DOHH2 (cell line): ENCODE data around the gene DPP6.

ENCODE experiments used
- H3F3A ChIP-seq: fragments of 200-600 bp; sonication (generic), shearing (Covaris generic); 2 replicates; pipeline ENCODE4 v1.6.0; 2016; ENCODE audit warnings: antibody characterized with exemption, mild to moderate bottlenecking; ENCODE audit not compliant: control insufficient read depth, insufficient read depth
- H3K27ac ChIP-seq: fragments of 200-600 bp; sonication (generic); 2 replicates; pipeline ENCODE4 v1.5.1; 2014; ENCODE audit warnings: low read depth, mild to moderate bottlenecking, low read length, moderate library complexity
- H3K27me3 ChIP-seq: fragments of 200-600 bp; sonication (generic); 2 replicates; pipeline ENCODE4 v1.6.1; 2014; ENCODE audit warnings: mild to moderate bottlenecking, low read length, mixed read lengths; ENCODE audit not compliant: control insufficient read depth
- H3K36me3 ChIP-seq: fragments of 200-600 bp; sonication (generic); 2 replicates; pipeline ENCODE4 v1.6.1; 2014; ENCODE audit warnings: mild to moderate bottlenecking, low read length, moderate library complexity, mixed read lengths; ENCODE audit not compliant: control insufficient read depth
- H3K4me1 ChIP-seq: fragments of 200-600 bp; sonication (generic); 2 replicates; pipeline ENCODE4 v1.6.1; 2014; ENCODE audit warnings: mild to moderate bottlenecking, low read length, mixed read lengths; ENCODE audit not compliant: control insufficient read depth
- H3K4me2 ChIP-seq: fragments of 200-600 bp; sonication (generic); 2 replicates; pipeline ENCODE4 v1.6.0; 2014; ENCODE audit warnings: mild to moderate bottlenecking, low read length, moderate library complexity
- H3K4me3 ChIP-seq: fragments of 200-600 bp; sonication (generic); 2 replicates; pipeline ENCODE4 v1.5.1; 2014; ENCODE audit warnings: mild to moderate bottlenecking, low read length, mixed read lengths
- H3K79me2 ChIP-seq: fragments of 200-600 bp; sonication (generic); 2 replicates; pipeline ENCODE4 v1.6.1; 2014; ENCODE audit warnings: mild to moderate bottlenecking, low read length, mixed read lengths; ENCODE audit not compliant: control insufficient read depth
- H3K9me2 ChIP-seq: fragments of 200-600 bp; sonication (generic); replicated peaks from 2 replicates; pipeline ENCODE4 v1.6.1; 2014; ENCODE audit warnings: mild to moderate bottlenecking, low read length, mixed read lengths; ENCODE audit not compliant: control insufficient read depth
- H3K9me3 ChIP-seq: fragments of 200-600 bp; sonication (generic); 2 replicates; pipeline ENCODE4 v1.6.1; 2014; ENCODE audit warnings: antibody characterized with exemption, low read length, mixed read lengths; ENCODE audit not compliant: control insufficient read depth, insufficient read depth
- H4K20me1 ChIP-seq: fragments of 200-600 bp; sonication (generic); 2 replicates; pipeline ENCODE4 v1.6.0; 2014; ENCODE audit warnings: low read depth, mild to moderate bottlenecking, antibody characterized with exemption, low read length, moderate library complexity; ENCODE audit not compliant: control insufficient read depth, insufficient read depth
- CTCF ChIP-seq: fragments of 200-600 bp; sonication (generic); IDR thresholded peaks from one replicate; pipeline ENCODE4 v1.5.1; 2014; ENCODE audit warnings: antibody characterized with exemption, mild to moderate bottlenecking, low read depth, low read length; ENCODE audit not compliant: poor library complexity, severe bottlenecking
- EZH2phosphoT487 ChIP-seq: fragments of 200-600 bp; sonication (generic); IDR thresholded peaks from 2 replicates; pipeline ENCODE4 v1.6.1; 2017; ENCODE audit warnings: borderline replicate concordance, mild to moderate bottlenecking, antibody characterized with exemption, low read length, moderate library complexity, mixed read lengths

Gene DPP6

GRCh38 chr7:154304740-154305700, 252.8 kb downstream of the DPP6 start:
- no peak overlapping the region for H3K27ac ChIP-seq
- no peaks in the 10 kb centered on the region for H3K79me2 ChIP-seq
- TF ChIP-seq EZH2phosphoT487 = no peak
- no peak for TF ChIP-seq CTCF
- no peaks in the 10 kb centered on the region for H3K36me3 ChIP-seq
- H3K9me3 ChIP-seq = peaks cover 12% of the 10 kb centered on the region; the same call in 1 of the 2 replicates
- H3K4me2 ChIP-seq = no peak overlapping the region
- no peaks in the 10 kb centered on the region for H4K20me1 ChIP-seq
- H3K4me1 ChIP-seq = no peaks in the 10 kb centered on the region
- no peak overlapping the region for H3K4me3 ChIP-seq
- no peaks in the 10 kb centered on the region for H3F3A ChIP-seq
- H3K9me2 ChIP-seq = no peaks in the 10 kb centered on the region
- H3K27me3 ChIP-seq = no peaks in the 10 kb centered on the region

- Histone ChIP-seq H3K27me3 (no peaks in the 10 kb centered on the region), H3K4me1 (no peaks in the 10 kb centered on the region), H3K27ac (no peak overlapping the region), H3K4me3 (no peak overlapping the region), H3K4me2 (no peak overlapping the region), H3K36me3 (no peaks in the 10 kb centered on the region), H3F3A (no peaks in the 10 kb centered on the region), H4K20me1 (no peaks in the 10 kb centered on the region), H3K79me2 (no peaks in the 10 kb centered on the region), H3K9me2 (no peaks in the 10 kb centered on the region), H3K9me3 (peaks cover 12% of the 10 kb centered on the region; the same call in 1 of the 2 replicates)
- TF ChIP-seq CTCF (no peak), EZH2phosphoT487 (no peak)
Observed at GRCh38 chr7:154306036-154306435, 253.8 kb downstream of the DPP6 start.

- Histone ChIP-seq H3K79me2 (no peaks in the 10 kb centered on the region), H3K4me2 (no peak overlapping the region), H3K36me3 (no peaks in the 10 kb centered on the region), H3F3A (no peaks in the 10 kb centered on the region), H3K4me3 (no peak overlapping the region), H3K27me3 (no peaks in the 10 kb centered on the region), H3K9me3 (peaks cover 4% of the 10 kb centered on the region; the same call in 1 of the 2 replicates), H3K9me2 (no peaks in the 10 kb centered on the region), H4K20me1 (no peaks in the 10 kb centered on the region), H3K27ac (no peak overlapping the region), H3K4me1 (no peaks in the 10 kb centered on the region)
- TF ChIP-seq CTCF (no peak), EZH2phosphoT487 (no peak)
Observed at GRCh38 chr7:154308928-154309327, 256.7 kb downstream of the DPP6 start.
